ENCODE results near the gene PLIN4.

PLIN4 gene

DNA sequence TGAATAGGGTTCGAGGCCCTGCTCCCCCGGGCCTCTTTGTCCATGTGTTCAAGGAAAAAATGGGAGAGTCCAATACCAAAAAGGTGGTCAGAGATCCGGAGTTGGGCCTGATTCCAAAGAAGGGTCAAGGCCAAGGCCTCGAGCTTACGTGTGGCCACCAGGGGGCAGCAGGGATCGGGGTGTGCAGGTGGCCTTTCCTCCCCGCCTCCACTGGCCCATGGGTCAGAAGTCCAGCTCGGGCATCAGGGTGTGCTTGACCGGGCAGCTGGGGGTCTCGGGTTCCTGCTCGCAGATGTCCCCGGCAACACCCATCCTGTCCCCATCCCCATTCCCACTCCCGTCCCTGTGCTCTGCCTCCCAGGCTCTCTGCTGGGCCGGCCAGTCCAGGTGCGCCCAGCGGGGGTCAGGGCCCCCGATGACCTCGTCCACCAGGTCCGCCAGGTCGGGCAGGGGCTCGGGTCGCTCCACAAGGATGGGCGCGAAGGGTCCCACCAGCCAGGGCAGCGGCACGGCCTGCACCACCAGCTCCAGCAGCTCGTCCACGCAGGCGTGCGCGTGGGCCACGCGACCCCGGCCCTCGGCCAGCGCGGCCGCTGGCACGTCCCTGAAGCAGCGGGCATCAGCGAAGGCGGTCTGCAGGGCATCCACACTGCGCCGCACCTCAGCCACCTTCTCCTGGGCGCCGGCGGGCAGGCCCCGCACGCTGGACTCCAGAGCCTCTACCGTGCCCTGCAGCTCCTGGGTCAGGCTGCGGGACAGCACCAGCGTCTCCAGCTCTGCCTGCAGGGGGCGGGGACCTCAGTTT, 5.2 kb upstream of the PLIN4 start:
- DNase-seq = peak; percentile 15 to 59

DNA sequence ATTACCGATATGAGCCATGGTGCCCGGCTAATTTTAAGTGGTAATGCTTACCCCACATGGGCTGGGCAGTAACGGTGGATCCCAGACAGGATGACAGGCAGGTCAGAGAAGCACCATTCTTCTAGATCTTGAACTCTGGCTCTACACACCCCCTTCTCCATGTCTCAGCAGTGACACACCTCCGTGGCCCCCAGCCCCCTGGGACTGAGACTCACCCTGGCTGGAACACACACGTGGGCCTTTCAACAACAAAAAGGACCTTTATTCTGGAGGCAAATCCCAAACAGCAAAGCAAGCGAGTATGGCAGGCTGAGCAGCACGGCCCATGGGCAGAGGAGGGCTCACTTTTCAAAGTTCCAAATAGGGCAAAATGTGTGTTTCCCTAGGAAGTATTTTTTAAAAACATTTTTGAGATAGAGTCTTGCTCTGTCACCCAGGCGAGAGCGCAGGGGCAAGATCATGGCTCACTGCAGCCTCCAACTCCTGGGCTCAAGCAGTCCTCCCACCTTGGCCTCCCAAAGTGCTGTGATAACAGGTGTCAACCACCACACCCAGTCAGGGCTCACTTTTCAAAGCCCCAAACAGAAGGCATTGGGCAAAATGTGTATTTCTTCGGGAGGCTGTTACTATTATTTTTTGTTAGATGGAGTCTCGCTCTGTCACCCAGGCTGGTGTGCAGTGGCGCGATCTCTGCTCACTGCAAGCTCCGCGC, 4.2 kb upstream of the PLIN4 start:
- no peak for DNase-seq

- DNase-seq = no peak
These were observed 3.6 kb upstream of the PLIN4 start for GRCh38 chr19:4521888-4522242.

DNA sequence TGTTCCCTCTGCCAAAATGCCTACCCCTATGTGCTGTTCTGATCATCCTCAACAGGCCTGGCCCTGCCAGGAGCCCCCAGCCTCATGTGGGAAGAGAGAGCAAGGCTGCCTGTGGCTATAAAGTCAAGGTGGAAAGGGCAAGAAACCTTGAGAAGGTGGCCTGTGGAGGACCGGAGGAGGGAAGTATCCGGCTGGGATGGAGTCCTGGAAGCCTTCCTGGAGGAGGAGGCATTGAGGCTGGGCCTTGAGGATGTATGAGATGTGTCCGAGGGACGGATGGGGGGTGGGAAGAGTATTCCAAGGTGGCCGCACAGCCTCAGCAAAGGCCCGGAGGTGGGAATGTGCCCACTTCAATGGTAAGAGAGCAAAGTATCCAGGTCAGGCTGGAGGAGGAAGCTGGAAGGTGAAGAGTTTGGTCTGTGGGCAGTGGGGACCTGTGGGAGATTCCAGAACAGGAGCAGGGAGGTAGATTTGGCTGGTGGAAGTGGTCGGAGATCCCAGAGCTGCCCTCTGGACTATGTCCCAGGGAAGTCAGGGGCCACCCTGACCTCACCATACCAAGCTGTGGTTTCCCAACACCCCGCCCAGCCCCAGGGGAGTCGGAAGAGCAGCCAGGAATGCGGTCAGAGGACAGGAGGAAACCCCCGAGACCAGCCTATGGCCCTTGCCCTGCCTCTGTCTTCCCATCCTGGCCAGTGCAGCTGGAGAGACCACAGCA, 3.0 kb upstream of the PLIN4 start:
- DNase-seq = no peak

- no peak for DNase-seq
These were observed 1.4 kb upstream of the PLIN4 start for GRCh38 chr19:4519521-4520277.

DNA sequence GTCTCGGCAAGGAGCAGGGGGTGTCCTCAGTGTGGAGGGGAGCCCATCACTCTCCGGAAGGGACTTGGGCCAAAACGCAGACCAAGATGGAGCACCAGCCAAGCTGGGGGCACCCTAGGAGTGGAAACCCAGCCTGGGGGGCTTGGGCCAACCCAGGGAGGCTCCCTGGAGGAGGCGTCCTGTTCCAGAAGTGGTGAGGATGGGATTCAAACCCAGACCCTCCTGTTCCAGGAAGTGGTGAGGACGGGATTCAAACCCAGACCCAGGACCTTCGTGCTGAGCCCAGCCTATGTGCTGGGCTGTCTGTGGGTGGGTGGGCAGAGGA, 848 bp upstream of the PLIN4 start:
- no peak for DNase-seq

DNA sequence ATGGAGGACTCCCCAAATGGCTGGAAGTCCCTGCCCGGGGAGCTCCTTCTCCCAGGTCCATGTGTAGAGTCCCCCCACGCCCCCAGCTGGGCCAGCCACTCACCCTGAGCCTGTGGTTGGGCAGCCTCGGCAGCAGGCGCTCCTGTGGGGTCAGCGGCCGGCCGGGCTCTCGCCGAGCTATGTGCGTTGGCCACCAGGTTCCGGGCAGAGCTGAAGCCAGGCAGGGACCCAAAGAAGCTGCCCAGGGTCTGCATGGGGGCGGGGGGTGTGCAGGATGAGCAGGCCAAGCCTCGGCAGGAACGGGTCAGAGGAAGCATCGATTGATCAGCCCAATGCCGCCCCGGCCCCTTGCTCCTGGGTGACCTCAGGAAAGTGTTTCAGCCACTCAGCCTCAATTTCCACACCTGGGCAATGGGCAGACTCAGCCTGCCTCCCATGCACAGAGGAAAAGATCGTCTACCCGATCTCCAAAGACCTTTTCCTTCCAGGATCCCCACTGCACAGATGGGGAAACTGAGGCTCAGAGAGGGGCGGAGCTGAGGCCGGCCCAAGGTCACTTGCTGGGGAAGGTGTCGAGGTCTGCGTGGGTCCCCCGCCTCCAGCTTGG, 732 bp downstream of the PLIN4 start:
- DNase-seq = no peak

DNA sequence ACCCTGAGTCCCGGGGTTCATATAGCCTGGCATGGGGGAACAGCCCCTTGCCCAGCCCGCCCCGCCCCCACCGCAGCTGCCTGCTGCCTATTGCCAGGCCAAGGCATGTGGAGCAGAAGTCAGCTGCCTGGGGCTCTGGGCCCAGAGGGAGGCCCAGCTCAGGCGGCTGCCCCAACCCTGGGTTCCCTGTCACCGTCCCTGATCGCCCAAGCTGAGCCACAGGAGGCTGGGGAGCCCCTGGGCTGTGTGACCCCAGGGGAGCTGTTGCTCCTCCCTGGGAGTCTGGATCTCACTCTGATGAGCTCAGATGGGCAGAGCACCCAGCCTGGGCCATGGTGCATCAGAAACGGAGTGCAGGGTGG, 1.4 kb downstream of the PLIN4 start:
- no peak for DNase-seq

DNA sequence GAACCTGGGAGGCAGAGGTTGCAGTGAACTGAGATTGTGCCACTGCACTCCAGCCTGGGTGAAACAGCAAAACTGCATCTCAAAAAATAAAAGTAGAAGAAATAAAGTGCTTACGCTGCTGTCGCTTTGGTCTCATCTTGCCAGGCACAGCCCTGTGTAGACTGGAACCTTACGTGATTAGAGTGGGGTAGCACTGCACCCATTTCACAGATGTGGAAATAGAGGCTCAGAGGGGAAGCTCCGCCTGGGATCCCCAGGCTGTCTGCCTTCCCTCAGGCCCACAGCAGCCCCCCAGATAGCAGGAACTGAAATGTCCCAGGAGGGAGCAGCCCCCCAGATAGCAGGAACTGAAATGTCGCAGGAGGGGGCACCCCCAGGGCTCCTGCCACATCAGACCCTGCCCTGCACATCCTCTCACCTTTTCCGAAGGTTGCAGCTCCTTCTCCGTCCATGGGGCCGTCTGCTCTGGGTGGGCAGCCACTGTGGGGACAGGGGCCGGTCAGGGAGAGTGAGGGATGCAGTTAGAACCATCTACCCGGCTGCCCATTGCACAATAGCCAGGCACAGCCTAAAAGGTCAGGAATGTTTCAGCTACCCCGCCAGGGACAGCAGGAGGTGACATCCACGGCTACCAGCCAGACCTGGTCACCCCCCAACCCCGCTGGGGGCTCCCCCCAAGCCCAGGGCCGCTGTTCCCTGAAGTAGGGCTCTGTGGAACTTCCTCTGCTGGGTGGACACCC, 1.9 kb downstream of the PLIN4 start:
- no peak for DNase-seq

DNA sequence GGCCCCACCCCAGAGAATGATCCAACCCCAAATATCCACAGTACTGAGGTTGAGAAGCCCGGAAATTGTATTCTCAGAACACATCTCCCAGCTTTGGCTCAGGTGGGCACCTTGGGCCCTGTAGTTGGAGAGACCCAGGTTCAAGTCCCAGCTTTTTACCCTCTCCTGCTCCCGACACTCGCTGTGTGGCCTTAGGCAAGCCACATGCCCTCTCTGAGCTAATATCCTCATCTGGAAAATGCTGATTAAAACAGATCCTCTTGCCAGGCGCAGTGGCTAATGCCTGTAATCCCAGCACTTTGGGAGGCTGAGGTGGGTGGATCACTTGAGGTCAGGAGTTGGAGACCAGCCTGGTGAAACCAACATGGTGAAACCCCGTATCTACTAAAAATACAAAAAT, 2.6 kb downstream of the PLIN4 start:
- DNase-seq = no peak

GRCh38 chr19:4513248-4513647, 5.0 kb downstream of the PLIN4 start:
- DNase-seq = no peak

GRCh38 chr19:4512070-4512469, 6.2 kb downstream of the PLIN4 start:
- no peak for DNase-seq

GRCh38 chr19:4511300-4512054, 6.8 kb downstream of the PLIN4 start:
- DNase-seq = no peak

- DNase-seq = no peak
These were observed 7.6 kb downstream of the PLIN4 start for GRCh38 chr19:4510435-4511255.

DNA sequence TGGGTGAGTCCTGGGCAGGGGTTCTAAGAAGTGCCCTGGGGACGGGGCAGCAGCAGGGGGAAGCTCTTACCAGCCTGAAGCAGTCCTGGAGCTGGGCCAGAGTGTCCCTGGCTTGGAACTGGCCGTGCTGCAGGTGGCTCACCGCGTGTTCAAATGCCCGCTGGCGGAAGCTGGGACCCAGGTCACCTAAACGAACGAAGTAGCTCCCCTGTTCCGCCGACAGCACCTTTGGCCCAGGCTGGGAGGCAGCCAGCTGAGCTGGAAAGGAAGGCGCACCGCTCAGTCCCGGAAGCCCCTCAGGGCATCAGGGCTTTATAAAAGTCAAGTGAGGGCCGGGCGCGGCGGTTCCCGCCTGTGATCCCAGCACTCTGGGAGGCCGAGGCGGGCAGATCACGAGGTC, 9.6 kb downstream of the PLIN4 start:
- DNase-seq = no peak

GRCh38 chr19:4507804-4508203, 10.5 kb downstream of the PLIN4 start:
- DNase-seq = no peak

DNA sequence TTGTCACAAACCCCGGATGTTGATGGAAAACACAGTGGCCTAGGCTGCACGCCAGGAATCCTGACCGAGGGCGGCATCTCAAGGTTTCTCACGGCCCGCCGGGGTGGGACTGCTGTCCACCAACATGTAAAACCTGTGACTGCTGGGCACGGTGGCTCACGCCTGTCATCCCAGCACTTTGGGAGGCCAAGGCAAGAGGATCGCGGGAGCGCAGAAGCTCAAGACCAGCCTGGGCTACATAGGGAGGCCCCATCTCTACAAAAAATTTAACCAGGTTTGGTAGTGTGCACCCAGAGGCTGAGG, 11.2 kb downstream of the PLIN4 start:
- no peak for DNase-seq

DNA sequence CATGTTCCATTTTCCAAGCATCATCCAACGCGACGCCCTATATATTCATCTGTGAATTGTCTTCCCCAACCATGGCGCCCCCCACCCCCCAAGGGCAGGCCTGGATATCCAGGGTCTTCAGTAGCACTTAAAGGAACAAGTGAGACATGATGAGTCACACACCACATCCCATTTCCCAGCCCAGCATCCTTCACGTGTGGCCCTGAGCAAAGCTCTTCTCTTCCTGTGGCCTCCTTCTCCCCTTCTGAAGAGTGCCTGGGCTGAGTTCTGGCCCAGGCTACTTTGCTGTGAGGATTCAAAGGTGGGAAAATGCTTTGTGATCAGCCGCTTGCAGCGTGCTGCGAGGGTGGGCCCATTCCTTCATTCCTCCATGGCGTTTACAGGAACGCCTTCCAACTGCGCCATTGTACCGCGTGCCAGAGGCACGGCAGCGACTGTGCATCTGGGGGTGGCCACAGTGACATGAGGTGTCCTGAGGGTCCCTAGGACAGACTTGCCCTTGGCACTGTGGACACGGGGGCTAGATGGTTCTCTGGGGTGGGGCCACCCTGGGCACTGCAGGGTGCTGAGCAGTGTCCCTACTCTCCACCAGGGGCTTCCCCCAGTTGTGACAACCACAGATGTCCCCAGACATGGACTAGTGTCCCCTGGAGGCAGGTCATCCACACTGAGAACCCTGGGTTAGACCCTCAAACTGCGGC, 11.7 kb downstream of the PLIN4 start:
- DNase-seq = no peak

GRCh38 chr19:4505570-4506448, 12.5 kb downstream of the PLIN4 start:
- DNase-seq = no peak
